Endothelial cell (in vitro differentiated cells): ENCODE measurements around the gene CXCL17. TPM values are rescaled to one million over a fixed set of nuclear protein-coding genes. Genes with fewer than 3 reads are reported as not detected.
A peak's percentile ranks its signal among the peaks of the same experiment; 100 is the strongest.

Experiments used
- DNase-seq: peaks from one replicate; pipeline ENCODE4 v3.0.0; 2021; ENCODE audit warnings: low spot score
- H3K27ac Mint-ChIP-seq: one replicate; pipeline ENCODE4 v1.8.0; 2021; ENCODE audit warnings: mixed read lengths, inconsistent platforms; ENCODE audit not compliant: unreplicated experiment
- H3K27me3 Mint-ChIP-seq: one replicate; pipeline ENCODE4 v1.8.0; 2021; ENCODE audit warnings: mild to moderate bottlenecking, moderate library complexity, mixed read lengths, inconsistent platforms; ENCODE audit not compliant: unreplicated experiment
- H3K36me3 Mint-ChIP-seq: one replicate; pipeline ENCODE4 v1.8.0; 2021; ENCODE audit warnings: mild to moderate bottlenecking, low read depth, mixed read lengths, inconsistent platforms; ENCODE audit not compliant: unreplicated experiment
- H3K4me1 Mint-ChIP-seq: one replicate; pipeline ENCODE4 v1.8.0; 2021; ENCODE audit warnings: mild to moderate bottlenecking, mixed read lengths, inconsistent platforms; ENCODE audit not compliant: unreplicated experiment
- H3K4me3 Mint-ChIP-seq: one replicate; pipeline ENCODE4 v1.8.0; 2021; ENCODE audit warnings: mild to moderate bottlenecking, mixed read lengths, inconsistent platforms; ENCODE audit not compliant: unreplicated experiment
- H3K9me3 Mint-ChIP-seq: one replicate; pipeline ENCODE4 v1.8.0; 2021; ENCODE audit warnings: mixed read lengths, inconsistent platforms; ENCODE audit not compliant: unreplicated experiment
- CTCF ChIP-seq: fragments of 200-600 bp; sonication (generic); IDR thresholded peaks from one replicate; pipeline ENCODE4 v1.5.0; 2021; ENCODE audit warnings: antibody characterized with exemption; ENCODE audit not compliant: unreplicated experiment
- total RNA-seq: library from RNA; stranded (reverse); fragmentation: NEBNext Ultra II Directional; extraction: Animal tissue kit (Norgen Biotek cat#: 25700); gene quantifications from one replicate; pipeline ENCODE4 v1.2.1, GENCODE V29; 2021; ENCODE audit not compliant: unreplicated experiment

The CXCL17 gene
- total RNA-seq, 1 donor from 2014 or later: not detected

GRCh38 chr19:42407816-42408175 lies 35.0 kb downstream of the CXCL17 start:
- peaks cover 7% of the 10 kb centered on the region for H3K36me3 Mint-ChIP-seq
- H3K4me1 Mint-ChIP-seq: peaks cover 8% of the 10 kb centered on the region
- H3K27me3 Mint-ChIP-seq: peaks cover 14% of the 10 kb centered on the region
- H3K27ac Mint-ChIP-seq: no peak overlapping the region
- H3K9me3 Mint-ChIP-seq: no peaks in the 10 kb centered on the region
- no peak overlapping the region for H3K4me3 Mint-ChIP-seq
- TF ChIP-seq CTCF: no peak
- DNase-seq: no peak

- Mint-ChIP-seq H3K27ac (no peak overlapping the region), H3K27me3 (peaks cover 14% of the 10 kb centered on the region), H3K4me1 (peaks cover 8% of the 10 kb centered on the region), H3K36me3 (peaks cover 7% of the 10 kb centered on the region), H3K4me3 (no peak overlapping the region), H3K9me3 (no peaks in the 10 kb centered on the region)
- TF ChIP-seq CTCF: no peak
- no peak for DNase-seq
Measured at GRCh38 chr19:42407085-42407815, 35.5 kb downstream of the CXCL17 start.

- H3K4me1 Mint-ChIP-seq: peaks cover 8% of the 10 kb centered on the region
- H3K9me3 Mint-ChIP-seq: no peaks in the 10 kb centered on the region
- peak overlapping the region; percentile 24 for H3K27ac Mint-ChIP-seq
- peaks cover 7% of the 10 kb centered on the region for H3K36me3 Mint-ChIP-seq
- no peak for TF ChIP-seq CTCF
- peaks cover 6% of the 10 kb centered on the region for H3K27me3 Mint-ChIP-seq
- DNase-seq: no peak
- no peak overlapping the region for H3K4me3 Mint-ChIP-seq
Measured at GRCh38 chr19:42406111-42406510, 36.6 kb downstream of the CXCL17 start.

GRCh38 chr19:42403586-42403985 lies 39.2 kb downstream of the CXCL17 start:
- peaks cover 22% of the 10 kb centered on the region for H3K27me3 Mint-ChIP-seq
- no peak overlapping the region for H3K27ac Mint-ChIP-seq
- peaks cover 14% of the 10 kb centered on the region for H3K36me3 Mint-ChIP-seq
- peaks cover 17% of the 10 kb centered on the region for H3K4me1 Mint-ChIP-seq
- no peaks in the 10 kb centered on the region for H3K9me3 Mint-ChIP-seq
- H3K4me3 Mint-ChIP-seq: no peak overlapping the region
- TF ChIP-seq CTCF: no peak
- no peak for DNase-seq

GRCh38 chr19:42402376-42403116 lies 40.2 kb downstream of the CXCL17 start:
- no peak for TF ChIP-seq CTCF
- Mint-ChIP-seq H3K4me1 (peaks cover 19% of the 10 kb centered on the region), H3K9me3 (no peaks in the 10 kb centered on the region), H3K4me3 (peak overlapping the region; percentile 81), H3K36me3 (peaks cover 9% of the 10 kb centered on the region), H3K27ac (no peak overlapping the region), H3K27me3 (peaks cover 25% of the 10 kb centered on the region)
- no peak for DNase-seq
